Measurements from ENCODE around the gene ANKRD16.
A peak's percentile ranks its signal among the peaks of the same experiment; 100 is the strongest.
"Not testable (repeated sequence)": the region's sequence is repeated elsewhere in the genome, so short reads cannot be mapped to it uniquely, and the experiment has no call there.

The ANKRD16 gene

DNA sequence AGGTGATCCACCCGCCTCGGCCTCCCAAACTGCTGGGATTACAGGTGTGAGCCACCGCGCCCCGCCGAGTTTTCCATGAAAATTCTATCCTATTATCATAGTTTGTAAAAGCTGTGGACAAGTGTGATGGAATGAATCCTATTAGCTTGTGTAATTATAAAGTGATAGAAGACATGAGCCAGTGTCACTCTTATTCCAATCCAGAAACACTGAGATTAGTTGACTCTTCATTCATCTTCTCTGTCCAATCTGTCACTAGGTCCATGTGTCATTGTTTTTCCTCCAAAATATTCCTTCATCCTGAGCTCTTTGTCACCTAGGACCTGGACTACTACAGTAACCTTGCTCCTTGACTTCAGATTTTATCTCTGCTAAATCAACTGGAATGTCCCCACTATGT lies 13.9 kb upstream of the ANKRD16 start:
- no peak for DNase-seq (ENCODE audit: low read depth)

DNA sequence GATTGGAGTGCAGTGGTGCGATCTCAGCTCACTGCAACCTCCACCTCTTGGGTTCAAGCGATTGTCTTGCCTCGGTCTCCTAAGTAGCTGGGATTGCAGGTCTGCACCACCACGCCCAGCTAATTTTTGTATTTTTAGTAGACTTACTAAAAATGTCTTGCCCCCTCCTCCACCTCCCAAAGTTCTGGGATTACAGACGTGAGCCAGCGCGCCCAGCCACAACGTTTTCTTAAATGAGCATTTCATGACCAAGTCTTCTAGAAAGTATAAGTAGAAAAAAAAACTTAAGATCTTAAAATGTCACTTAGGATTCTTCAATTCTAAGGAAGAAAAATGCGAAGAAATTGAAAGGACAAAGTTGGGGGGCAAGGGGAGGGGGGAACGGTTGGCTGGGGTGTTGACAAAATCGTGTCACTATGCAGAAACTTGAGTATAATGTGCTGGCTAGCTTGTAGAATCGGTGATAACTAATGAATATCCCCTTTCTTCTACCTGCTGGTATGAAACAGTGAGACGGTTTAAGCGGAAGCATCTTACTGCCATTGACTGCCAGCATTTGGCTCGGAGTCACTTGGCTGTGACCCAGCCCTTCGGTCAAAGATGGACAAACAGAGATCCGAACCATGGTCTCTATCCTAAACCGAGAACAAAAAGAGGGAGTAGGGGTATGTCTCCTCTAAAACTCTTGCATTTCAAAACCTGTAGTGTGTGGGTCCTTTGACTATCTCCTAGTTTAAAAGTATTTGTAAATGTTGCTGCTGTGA lies 13.0 kb upstream of the ANKRD16 start:
- no peak for DNase-seq (ENCODE audit: low read depth)

DNA sequence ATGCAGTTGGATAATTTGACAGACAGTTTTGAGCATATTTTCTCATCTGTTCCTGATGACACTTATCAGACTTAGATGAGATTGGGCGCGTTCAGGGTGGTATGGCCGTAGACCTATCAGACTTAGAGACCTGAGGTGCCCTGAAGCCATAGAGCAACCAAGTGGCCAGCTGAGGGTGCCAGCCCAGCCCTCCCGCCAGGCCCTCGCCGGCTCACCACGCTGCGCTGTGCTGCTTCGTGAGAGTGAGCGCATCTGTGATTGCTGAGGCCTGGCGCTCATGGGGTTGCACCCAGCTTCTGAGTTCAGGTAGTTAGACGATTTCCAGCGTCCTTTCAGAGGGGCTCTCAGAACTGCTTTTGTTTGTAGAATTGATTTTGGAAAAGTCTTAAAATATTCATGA lies 10.6 kb upstream of the ANKRD16 start:
- no peak for DNase-seq (ENCODE audit: low read depth)

DNA sequence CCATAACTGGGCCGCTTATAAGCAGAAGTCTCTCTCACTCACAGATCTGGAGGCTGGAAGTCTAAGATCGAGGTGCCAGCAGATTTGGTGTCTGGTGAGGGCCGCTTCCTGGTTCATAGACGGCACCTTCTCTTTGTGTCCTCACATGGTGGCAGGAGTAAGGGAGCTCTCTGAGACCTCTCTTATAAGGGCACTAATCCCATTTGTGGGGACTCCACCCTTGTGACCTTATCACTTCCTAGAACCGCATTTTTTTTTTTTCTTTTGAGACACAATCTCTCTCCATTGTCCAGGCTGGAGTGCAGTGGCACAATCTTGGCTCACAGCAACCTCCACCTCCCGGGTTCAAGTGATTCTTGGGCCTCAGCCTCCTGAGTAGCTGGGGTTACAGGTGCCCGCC lies 8.5 kb upstream of the ANKRD16 start:
- DNase-seq (ENCODE audit: low read depth) = no peak

DNA sequence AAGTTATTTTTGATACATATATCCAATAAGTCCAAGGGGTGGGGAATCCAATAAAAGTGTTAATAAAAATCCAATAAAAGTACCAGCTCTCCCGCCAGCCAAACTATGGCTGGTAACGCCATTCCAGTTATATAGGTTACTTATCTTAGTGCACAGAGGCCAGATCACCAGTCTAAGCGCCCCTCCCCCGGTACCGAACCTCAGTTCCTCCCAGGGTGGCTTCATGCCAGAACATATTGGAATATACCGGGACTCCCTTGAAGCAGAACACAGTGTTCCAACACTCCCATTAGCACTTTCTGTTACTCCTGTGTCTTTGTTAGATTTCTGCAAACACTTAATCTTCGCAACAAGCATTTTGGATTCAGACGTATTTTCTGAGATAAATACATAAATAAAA lies 7.8 kb upstream of the ANKRD16 start:
- DNase-seq (ENCODE audit: low read depth) = no peak

DNA sequence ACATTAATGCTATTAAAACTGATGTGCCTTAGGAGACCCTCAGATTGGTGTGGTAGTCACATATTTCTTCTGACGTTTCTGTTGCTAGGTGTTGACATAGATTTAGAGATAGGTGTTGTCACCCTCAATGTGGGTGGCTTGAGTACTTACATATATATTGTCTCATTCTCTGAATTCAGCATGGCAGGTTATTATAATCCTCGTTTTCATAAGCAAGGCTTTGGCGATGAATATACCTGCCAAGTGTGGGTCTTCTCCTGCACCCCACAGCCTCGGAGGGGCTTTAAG lies 7.3 kb upstream of the ANKRD16 start:
- DNase-seq (ENCODE audit: low read depth) = no peak

DNA sequence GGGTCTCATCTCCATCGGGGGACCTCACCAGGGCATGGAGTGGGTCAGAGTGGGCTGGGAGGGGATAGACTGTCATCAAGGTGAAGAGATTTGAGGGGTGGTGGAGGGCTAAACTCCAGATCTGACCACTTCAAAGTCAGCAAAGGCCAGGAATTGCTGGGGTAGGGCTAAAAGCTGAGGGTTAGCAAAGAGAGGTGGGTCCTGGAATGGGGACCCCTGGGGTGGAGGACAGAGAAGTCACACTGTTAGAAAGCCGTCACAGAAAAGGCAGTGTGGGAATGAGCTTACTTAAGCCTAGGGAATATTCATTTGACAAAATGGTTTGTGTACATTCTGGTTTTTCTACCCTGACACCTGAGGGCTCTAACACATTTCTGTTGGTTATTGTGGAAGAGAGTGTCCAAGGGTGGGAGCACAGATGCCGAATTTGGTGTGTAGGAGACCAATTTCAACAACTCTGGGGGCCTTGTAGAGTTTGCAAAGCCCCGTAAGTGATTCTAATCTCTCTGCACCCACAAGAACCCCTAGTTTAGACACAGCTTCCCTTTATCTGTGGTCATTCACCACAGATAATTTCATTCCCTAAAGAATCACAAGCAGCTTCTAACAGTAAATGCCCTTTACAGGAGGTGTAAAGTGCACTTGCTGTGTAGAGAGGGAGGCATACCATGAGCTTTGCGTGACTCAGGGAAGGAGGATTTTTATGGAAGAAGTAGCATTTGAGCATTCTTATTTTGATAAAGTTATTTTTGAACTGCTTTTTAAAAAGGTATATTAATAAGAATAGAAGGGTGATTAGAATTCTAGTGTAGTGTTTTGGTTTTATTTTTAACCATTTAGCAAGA lies 6.7 kb upstream of the ANKRD16 start:
- no peak for DNase-seq (ENCODE audit: low read depth)

DNA sequence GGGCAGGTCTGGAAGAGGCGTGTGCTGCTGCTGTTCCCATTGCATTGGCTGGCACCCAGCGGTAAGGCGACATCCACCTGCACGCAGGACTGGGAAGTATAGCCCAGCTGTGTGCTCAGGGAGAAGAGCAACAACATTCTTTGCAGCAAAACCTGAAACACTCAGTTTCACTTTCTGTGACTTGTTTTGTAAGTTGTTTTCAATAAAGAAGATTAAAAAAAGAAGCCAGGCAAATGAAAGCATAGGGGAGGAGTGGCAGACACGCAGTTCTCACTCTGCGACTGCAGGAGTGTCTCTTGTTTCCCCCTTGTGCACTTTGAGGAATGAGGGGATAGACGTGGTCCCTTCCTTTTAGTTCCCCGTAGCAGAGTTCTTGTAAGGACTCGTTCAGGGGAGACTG lies 6.1 kb upstream of the ANKRD16 start:
- DNase-seq (ENCODE audit: low read depth) = no peak

DNA sequence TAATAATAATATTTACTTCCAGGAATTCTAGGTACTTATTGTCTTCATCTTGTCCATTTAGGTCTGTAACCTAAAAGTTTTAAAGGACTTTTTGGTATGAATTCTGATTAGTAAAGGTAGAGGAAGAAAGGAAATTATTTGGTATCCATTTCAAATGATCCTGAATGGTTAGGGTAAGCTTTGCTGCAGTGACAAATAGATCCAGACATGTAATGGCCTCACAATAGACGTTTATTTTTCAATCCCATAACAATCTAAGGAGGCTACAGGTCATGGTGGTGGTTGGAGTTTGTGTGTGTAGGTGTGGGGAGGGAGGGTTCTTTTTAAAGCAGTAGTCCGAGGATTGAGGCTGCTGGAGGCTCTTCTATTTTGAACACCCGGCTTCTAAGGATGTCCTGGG lies 5.7 kb upstream of the ANKRD16 start:
- DNase-seq (ENCODE audit: low read depth) = no peak

DNA sequence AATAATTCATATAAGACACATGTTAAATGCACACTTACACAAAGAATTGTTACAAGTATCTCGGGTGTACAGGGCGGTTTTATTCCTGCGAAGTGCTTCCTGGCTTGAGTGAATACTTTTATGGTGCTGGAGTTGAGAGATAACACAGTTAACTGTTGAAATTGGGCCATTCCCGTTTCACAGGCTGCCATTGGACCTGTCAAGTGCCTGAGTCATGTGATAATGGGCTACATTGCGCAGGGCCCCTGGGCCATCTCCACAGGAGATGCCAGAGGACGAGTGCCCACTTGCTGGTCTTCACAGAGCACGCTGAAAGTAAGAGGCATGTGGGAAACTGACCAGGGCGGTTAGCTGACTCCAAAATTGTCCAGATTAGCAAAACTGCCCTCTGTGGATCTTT lies 5.2 kb upstream of the ANKRD16 start:
- no peak for DNase-seq (ENCODE audit: low read depth)

DNA sequence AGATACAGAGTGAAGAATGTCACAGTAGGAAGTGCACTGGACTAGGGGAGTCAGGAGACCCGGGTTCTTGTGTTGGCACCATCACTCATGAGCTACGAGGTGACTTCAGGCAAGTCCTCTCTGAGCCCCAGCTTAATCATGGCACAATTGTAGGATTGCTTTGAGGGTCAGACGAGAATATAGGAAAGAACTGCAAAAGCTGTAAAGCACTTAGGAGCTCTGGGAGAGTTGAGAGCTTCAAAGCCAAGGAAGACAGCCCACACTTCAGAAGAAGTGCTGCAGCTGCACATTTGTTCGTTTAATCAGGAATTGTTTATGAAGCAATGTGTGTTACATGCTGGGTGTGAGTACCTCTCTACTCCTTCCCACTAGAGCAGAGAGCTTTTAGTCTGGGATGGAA lies 4.7 kb upstream of the ANKRD16 start:
- DNase-seq (ENCODE audit: low read depth) = no peak

DNA sequence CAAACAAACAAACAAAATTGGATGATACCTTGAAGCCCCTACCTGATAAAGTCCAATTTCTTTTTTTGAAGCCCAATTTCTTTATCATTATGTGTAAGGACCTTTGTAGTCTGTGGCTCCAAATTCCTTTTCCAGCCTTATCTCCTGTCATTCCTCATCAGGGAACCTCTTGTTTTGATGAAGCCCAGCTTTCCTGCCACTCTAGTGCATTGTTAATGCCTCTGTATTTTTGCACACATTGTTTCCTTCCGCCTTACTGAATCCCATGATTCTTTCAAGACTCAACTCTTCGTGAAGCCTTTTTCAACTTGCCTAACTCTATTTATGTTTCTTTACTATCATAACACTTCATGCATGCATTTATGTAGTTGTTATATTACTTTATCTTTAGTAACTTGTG lies 3.6 kb upstream of the ANKRD16 start:
- no peak for DNase-seq (ENCODE audit: low read depth)

DNA sequence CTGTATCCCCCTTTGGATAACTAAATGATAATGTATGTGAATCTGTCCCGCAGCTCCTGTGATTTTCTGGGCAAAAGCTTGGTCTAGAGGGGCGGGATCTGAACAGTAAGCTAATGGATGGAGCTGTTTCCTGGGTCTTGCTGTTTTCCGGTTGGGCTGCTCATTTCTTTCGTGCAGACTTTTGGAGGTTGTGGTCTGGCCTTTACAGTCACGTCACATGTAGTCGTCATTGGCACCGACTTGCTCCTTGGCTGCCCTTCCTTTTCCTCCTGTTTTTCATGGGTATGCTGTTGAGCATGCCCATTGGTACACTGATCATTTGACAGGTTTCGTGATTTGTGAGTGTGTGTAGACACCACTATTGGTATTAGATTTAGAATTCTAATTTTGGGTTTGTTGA lies 2.3 kb upstream of the ANKRD16 start:
- no peak for DNase-seq (ENCODE audit: low read depth)

DNA sequence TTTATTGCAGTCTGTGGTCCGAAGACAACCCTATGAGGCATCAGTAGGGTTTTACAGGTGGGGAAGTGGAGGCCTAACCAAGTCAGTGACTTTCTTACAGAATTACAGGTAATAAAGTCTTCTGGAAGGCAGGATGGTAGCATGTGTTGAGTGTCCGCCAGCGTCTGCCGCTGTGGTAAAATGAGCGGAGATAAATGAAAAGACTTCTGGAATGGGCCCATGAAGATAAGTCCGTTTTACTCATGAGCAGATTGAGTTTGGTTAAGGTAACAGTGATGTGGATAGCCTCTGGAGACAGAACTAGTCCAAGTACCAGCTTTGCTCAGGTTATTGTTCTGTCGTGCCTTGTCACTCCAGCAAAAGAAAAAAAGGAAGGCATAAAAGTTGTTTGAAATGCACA lies 1.3 kb upstream of the ANKRD16 start:
- DNase-seq (ENCODE audit: low read depth) = no peak

DNA sequence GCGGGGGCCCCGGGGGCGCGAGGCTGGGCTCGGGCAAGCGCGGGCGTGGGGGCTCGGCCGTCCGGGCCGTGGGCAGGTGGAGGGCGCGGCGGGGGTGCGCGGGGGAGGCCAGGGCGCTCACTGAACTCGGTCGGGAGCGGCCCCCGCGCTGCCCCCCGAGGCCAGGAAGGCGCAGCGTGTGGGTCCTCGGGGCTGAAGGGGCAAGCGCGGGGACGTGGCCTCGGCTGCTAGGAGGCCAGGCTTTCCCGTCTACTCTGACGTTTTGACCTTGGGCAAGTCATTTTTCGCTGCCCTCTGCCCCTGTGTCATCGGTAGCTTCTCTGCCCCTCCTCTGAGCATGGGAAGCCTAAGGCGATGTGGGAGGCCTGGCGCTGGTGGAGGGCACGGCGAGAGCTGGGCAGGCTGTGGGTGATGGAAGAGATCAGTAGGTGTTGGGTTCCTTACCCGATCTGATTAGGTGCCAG lies 791 bp upstream of the ANKRD16 start:
- peak; percentile 4 for DNase-seq (ENCODE audit: low read depth)

DNA sequence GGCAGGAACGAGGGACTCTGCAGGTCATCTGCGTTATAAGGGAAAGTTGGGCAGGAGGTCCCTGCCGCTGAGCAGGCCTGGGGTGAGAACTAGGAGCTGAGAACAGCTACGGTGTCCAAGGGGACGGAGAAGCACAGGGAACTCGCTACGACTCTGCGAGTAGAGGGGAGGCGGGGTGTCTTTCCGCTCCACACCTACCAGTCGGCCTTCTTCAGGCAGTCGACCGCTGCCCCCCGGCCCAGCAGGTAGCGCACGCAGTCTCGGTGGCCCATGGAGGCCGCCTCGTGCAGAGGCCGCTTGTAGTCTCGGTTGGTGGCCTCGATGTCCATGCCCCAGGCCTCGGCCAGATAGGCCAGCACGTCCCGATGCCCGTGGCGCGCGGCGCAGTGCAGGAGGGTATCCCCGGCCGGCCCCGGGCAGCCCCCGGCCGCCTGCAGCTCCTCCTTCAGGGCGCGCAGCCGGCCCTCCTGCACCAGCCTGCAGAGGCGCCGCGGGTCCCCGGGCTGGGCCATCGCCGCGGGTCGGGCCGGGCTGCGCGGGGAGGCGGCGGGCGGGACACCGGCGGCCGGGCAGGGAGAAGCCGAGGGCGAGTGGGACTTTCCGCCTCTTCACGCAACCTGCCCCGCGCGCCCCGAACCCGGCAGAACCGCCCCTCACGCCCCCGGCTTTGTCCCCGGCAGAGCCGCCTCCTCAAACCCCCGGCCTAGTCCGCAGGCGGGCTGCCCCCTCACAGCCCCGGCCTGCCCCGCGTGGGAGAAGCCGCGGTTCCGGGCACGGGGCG lies 660 bp downstream of the ANKRD16 start:
- DNase-seq (ENCODE audit: low read depth) = peak; percentile 17

DNA sequence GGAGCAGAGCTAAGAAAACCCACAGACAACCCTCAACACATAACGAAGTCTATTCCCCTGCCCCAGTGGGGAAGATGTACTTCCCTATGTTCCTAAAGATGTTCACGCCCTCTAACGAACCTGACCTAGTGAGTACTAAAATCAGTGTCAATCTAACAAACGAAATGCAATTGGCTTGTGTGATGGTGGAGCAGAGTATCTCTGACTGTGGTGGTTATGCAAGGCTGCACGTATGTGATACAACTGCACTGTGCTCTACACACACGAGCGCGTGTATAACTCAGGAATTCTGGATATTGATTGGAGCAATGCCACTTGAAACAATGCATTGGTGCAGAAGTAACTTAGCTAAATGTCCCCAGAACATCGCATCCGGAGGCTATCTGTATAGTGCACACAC lies 1.3 kb downstream of the ANKRD16 start:
- no peak for DNase-seq (ENCODE audit: low read depth)

DNA sequence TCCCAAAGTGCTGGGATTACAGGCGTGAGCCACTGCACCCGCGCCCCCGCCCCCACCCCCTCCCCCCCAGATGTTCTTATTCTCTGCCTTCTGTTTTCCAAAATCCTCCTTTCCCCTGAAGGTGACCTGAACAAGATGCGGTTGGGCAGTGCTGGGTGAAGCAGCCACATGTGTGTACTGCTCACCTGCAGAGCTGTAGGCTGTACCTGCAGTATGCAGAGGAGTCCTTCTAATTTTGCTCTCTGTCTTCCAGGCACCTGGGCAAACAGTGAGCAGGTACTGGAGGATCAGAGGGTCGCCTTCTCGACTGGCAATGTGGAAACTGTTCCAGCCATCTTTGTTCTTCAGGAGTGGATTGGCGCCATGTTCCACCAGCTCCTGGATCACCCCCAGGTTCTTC lies 2.1 kb downstream of the ANKRD16 start:
- DNase-seq (ENCODE audit: low read depth) = no peak

DNA sequence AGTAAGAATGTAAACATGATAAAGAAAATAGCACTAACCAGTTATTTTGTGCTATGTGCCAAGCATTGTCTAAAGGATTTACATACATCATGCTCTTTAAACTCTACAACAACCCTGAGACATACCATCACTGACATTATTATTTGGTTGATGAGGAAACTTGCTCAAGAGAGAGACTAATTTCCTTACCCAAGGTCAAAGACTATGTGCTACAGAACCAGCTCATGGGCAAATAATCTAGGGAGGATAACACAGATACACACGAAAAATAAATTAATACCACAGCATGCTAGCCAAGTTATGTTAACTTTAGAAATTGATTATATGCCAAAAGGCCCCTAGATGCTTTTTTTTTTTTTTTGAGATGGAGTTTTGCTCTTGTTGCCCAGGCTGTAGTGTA lies 2.7 kb downstream of the ANKRD16 start:
- no peak for DNase-seq (ENCODE audit: low read depth)

DNA sequence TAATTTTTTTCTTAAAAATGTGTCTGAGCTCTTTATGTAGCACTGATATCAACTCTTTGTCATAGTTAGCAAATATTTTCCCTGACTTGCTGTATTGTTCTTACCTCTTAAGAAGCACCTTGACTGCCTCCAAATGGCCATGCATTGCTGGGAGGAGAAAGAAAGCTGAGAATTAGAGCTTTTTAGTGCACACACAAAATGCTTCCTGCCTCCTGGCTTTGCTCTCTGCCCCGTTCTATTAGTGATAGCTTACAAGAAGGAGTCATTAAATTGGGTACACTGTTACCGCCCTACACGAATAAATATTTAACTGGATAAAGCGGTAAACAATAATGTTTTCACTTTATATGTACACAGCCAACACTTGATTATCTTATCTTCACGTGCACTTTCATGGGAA lies 4.1 kb downstream of the ANKRD16 start:
- no peak for DNase-seq (ENCODE audit: low read depth)

DNA sequence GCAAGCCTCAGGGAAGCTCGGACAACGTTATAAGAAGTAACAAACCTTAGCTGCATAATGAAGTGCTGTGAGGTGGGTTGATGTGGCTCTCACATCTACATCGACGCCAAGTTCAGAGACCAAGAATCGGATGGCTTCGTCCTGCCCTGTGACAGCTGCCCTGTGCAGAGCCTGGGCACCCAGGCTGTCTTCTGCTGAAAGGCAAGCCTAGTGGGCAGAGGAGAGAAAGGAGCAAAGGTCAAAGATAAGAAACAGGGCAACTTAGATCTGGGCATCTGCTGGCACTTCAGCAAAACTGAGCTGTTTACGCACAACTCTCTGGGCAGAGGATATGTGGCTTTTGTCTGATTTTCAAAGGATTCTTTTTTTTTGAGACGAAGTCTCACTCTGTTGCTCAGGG lies 6.7 kb downstream of the ANKRD16 start:
- no peak for DNase-seq (ENCODE audit: low read depth)

DNA sequence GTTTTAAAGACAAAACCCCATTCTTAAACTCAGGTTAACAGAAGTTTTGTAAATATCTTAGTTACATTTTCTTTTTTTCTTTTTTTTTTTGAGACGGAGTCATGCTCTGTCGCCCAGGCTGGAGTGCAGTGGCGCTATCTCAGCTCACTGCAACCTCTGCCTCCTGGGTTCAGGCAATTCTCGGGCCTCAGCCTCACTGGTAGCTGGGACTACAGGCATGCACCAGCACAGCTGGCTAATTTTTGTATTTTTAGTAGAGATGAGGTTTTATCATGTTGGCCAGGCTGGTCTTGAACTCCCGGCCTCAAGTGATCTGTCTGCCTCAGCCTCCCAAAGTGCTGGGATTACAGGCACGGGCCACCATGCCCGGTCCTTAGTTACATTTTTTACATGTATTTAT lies 12.7 kb downstream of the ANKRD16 start:
- DNase-seq (ENCODE audit: low read depth) = not testable (repeated sequence)

DNA sequence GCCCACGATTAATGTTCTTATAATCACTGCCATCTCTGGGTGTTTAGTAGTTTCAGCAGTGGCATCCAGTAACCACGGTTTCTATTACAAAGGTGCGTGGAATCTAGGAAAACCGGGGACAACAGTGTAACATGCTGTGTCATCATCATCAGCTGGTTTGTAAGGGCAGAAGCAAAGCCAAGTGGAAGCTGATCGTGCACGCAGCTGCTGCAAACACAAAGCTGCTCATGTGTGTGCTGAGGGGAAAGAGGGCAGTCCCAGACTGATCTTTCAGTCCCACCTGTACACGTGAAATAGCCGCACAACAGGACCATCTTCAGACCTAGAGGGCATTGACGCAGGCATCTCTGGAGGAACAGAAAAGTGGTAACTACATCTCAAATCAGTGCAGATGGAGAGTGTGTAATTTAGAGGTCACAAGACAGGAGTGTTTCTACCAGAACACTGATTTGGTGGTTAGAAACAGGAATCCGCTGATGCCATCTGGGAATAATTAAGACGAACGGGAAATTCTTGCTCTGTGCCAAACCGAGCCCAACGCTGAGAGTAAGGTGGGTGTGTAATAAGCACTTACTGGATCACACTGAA lies 13.4 kb downstream of the ANKRD16 start:
- no peak for DNase-seq (ENCODE audit: low read depth)

All from stimulated activated CD8-positive, alpha-beta memory T cell treated with anti-CD3 and anti-CD28 coated beads, Interleukin-4, amount 100 ng/mL, for 24 hours (primary cell).